PC-3 (cell line): ENCODE measurements around the gene CACNA1H.

Experiments
- CTCF ChIP-seq: fragments of 300-600 bp; sonication (generic); conservative IDR thresholded peaks from 2 replicates; pipeline ENCODE4 v1.5.1; 2017; ENCODE audit warnings: antibody characterized with exemption, low read depth, mild to moderate bottlenecking, low read length
- EZH2 ChIP-seq: fragments of 300-600 bp; sonication (generic); IDR thresholded peaks from one replicate; pipeline ENCODE4 v1.6.1; 2017; ENCODE audit warnings: antibody characterized with exemption, mild to moderate bottlenecking, low read length; ENCODE audit not compliant: unreplicated experiment

GRCh38 chr16:1155353-1156054, 2.6 kb downstream of the CACNA1H start:
- TF ChIP-seq CTCF, result no peak
- no peak for TF ChIP-seq EZH2
